HUES64 (cell line): ENCODE results near the gene CATSPER3.
A peak's percentile ranks its signal among the peaks of the same experiment; 100 is the strongest.

Experiments
- H3K27ac ChIP-seq: 2 replicates; pipeline ENCODE4 v1.7.0; 2013; ENCODE audit warnings: low read depth, low read length, inconsistent platforms
- H3K27me3 ChIP-seq: 2 replicates; pipeline ENCODE4 v1.6.1; 2013; ENCODE audit warnings: mild to moderate bottlenecking, low read length; ENCODE audit not compliant: insufficient read depth
- H3K36me3 ChIP-seq: 2 replicates; pipeline ENCODE4 v1.6.1; 2013; ENCODE audit warnings: mild to moderate bottlenecking, low read length; ENCODE audit not compliant: insufficient read depth
- H3K4me1 ChIP-seq: 2 replicates; pipeline ENCODE4 v1.6.1; 2013; ENCODE audit warnings: mild to moderate bottlenecking, low read length, moderate library complexity; ENCODE audit not compliant: insufficient read depth
- H3K4me3 ChIP-seq: 2 replicates; pipeline ENCODE4 v1.5.1; 2013; ENCODE audit warnings: mild to moderate bottlenecking, low read length, moderate library complexity
- H3K9ac ChIP-seq: 2 replicates; pipeline ENCODE4 v1.6.1; 2013; ENCODE audit warnings: mild to moderate bottlenecking, low read depth, low read length
- H3K9me3 ChIP-seq: 2 replicates; pipeline ENCODE4 v1.6.1; 2013; ENCODE audit warnings: low read depth, low read length; ENCODE audit not compliant: insufficient read depth
- WGBS: fragments of 150-250, 120-280 bp; methylation state at CpG from one replicate; pipeline ENCODE4 v1.1.7; 2013; ENCODE audit warnings: missing lambda C conversion rate; 5-methylcytosine and 5-hydroxymethylcytosine counted together

The CATSPER3 gene

DNA sequence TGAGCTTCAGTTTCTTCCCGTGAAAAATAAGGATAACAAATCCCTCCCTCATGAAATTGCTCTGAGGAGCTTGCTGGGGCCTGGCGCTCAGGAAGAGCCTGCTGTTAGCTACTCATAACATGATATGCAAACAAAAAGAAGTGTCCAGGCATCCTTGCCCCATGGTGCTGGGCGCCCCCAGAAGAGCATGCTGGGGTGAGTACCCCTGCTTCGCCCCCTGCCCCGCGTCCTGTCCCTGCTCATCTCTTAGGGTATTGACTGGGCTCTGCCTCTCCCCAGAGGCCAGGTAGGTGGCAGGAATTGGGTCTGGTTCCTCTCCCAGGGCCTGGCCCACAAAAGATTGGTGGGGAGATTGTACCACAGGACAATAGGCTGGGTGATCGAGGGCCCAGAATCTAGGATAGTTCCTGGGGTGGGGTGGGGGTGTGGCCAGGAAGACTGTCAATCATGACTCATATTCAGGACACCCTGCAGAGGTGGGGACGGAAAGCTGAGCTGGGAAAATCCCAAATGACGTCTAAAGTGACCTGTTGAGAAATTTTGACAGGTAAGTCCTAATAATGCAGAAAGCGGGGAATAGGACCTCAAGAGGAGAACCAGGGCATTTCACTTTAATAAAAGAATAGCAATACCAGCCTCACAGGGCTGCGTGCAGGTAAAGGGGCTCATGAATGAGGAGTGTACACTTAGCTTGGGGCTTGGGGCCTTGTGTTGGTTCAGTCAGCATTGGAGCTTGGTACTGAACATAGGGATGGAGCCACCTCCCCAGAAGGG is 57.4 kb downstream of the CATSPER3 start:
- H3K36me3 ChIP-seq, result no peaks in the 10 kb centered on the region
- no peak overlapping the region for H3K4me3 ChIP-seq
- peaks cover 4% of the 10 kb centered on the region; the same call in 1 of the 2 replicates for H3K4me1 ChIP-seq
- no peak overlapping the region for H3K27ac ChIP-seq
- WGBS, result 72% methylated on average over 11 of the region's 11 CpGs
- H3K9ac ChIP-seq, result no peak overlapping the region
- no peaks in the 10 kb centered on the region for H3K9me3 ChIP-seq
- peaks cover 85% of the 10 kb centered on the region for H3K27me3 ChIP-seq

DNA sequence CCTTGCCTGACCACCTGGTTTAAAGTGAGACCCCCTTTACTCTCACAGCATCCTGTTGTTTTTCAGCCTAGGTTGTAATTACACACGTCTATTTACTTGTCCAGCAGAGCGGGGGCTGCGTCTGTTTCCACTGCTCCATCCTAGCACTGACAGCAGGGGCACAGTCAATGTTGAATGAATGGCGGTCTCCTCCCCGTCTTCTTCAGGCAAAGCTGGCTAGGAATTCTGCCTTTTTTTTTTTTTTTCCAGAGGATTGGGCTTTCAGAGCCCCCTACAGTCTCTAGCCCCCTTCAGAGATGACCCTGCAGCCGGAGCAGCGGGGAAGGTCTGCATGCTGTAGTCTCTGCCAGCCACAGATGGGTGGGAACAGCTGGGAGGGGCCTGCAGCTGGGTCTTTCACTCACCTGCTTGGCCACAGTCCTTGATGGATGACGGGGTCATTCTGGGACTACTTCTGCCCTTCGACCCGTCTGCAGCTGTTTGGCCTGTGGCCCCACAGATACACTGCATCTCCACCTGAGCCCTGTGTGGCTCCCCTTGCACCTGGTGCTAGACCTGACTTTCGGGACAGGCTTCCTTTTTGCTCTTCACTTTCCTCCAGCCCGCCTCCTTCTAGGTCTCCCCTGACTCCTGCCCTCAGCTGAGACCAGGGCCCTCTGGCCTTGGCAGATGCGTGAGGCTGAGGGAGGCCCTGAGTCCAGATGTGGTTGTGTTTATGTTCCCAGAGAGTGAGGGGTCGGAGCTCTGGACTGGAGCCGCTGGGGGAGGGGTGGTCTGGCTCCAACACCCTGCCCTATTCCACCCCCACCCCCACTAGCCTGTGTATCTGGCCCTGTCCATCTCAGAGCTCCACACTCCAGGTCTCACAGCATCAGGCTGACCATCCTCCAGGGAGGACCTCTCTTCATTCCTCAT is 58.3 kb downstream of the CATSPER3 start:
- Histone ChIP-seq H3K9me3 (no peaks in the 10 kb centered on the region), H3K27me3 (peaks cover 90% of the 10 kb centered on the region), H3K4me3 (no peak overlapping the region), H3K27ac (no peak overlapping the region), H3K36me3 (no peaks in the 10 kb centered on the region), H3K4me1 (peaks cover 4% of the 10 kb centered on the region; the same call in 1 of the 2 replicates), H3K9ac (no peak overlapping the region)
- 64% methylated on average over 15 of the region's 15 CpGs for WGBS

DNA sequence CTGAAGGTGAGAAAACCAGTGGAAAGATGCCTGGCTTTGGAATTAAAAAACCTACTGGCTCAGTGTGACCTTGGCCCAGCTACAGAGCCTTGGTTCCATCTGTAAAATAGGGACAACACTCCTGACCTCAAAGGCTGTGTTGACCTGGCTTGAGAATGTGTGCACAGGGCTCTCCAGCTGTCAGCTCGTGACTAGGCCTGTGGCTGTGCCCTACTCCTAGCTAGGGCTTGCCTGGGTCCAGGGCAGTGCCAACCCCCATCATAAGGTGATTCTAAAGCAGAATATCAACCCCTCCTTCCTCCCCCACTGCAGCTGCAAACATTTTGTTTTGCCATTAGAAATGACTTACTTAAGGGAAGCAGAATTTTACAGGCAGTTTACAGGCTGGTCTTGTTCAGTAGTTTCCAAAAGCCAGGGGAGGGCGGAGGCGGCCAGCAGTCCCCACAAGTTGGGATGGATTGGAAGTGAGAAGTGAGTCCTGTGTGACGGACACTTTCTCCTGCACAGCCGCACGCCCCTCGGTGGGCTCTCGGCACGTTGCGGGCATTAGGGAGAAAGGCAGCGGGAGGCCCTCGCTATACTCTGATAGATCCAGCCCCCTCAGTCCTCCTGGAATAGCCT is 59.0 kb downstream of the CATSPER3 start:
- no peak overlapping the region for H3K27ac ChIP-seq
- peaks cover 90% of the 10 kb centered on the region for H3K27me3 ChIP-seq
- H3K4me1 ChIP-seq, result peaks cover 4% of the 10 kb centered on the region; the same call in 1 of the 2 replicates
- H3K9ac ChIP-seq, result no peak overlapping the region
- WGBS, result 28% methylated on average over 12 of the region's 12 CpGs
- no peak overlapping the region for H3K4me3 ChIP-seq
- H3K9me3 ChIP-seq, result no peaks in the 10 kb centered on the region
- no peaks in the 10 kb centered on the region for H3K36me3 ChIP-seq

DNA sequence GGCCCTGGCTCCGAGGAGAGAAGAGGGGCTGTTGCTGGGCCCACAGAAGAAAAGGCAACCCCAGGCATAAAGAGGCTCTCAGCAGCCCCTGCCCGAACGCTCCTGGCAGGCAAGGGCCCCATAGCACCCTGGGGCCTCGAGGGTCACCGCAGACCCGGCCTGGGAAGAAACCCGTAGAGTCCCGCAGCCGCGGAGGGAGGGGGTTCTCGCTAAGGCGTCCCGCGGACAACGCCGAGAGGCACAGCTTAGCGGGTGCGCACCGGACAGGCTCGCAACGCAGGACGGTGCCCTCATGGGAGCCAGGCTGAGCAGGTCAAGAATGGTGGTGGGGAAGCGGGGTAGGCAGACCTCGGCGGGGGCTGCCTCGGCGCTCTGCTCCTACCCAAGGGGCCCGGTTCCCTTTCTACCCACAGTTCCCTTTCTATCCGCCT is 59.6 kb downstream of the CATSPER3 start:
- H3K9me3 ChIP-seq, result no peaks in the 10 kb centered on the region
- H3K27me3 ChIP-seq, result peaks cover 91% of the 10 kb centered on the region
- H3K4me1 ChIP-seq, result peaks cover 4% of the 10 kb centered on the region; the same call in 1 of the 2 replicates
- H3K4me3 ChIP-seq, result peak overlapping the region; percentile 22; the same call in 1 of the 2 replicates
- H3K27ac ChIP-seq, result no peak overlapping the region
- 4% methylated on average over 29 of the region's 29 CpGs for WGBS
- no peak overlapping the region for H3K9ac ChIP-seq
- no peaks in the 10 kb centered on the region for H3K36me3 ChIP-seq

DNA sequence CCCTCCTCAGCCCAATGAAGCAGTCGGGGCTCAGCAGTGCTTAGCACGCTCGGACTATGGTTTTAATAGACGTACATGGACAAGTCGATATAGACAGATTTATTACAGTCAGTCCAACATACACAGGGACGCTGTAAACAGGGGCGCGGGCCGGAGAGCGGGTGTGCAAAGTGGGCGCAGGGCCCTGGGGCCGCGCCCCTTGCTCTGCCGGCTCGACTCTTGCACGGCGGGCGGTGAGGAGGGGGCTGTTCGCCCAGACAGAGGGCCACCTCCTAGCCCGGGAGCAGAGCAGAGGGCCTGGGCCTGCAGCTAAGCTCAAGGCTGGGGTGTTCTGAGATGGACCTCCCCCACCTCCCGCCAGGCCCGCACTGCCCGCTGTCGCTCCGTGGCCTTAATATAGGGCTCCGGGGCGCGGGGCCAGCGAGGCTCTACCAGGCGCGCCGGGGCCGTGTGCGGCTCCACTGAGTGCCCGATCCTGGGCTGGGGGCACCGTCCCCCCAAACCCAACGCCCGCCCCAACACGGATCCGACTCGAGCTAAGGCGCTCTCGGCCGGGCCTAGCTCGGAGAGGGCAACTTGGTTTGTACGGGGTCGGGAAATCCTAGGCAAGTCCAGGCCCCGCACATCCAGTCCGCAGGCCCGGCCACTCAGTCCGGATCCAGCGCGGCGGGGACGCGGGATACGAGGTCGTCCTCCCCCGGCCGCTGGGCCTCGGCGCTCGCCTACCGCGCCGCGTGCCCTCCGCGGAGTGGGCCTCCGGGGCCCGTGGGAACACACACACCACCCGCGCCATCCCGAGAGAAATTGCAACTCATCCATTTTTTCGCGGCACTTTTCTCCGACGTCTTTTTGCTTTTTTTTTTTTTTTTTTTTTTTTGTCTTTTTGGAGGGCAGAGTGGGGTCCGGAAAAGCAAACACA is 60.2 kb downstream of the CATSPER3 start:
- H3K27ac ChIP-seq, result no peak overlapping the region
- H3K36me3 ChIP-seq, result no peaks in the 10 kb centered on the region
- no peaks in the 10 kb centered on the region for H3K9me3 ChIP-seq
- 6% methylated on average over 79 of the region's 79 CpGs for WGBS
- H3K9ac ChIP-seq, result no peak overlapping the region
- peaks cover 94% of the 10 kb centered on the region for H3K27me3 ChIP-seq
- H3K4me3 ChIP-seq, result peak overlapping the region; percentile 22; the same call in 1 of the 2 replicates
- peaks cover 4% of the 10 kb centered on the region; the same call in 1 of the 2 replicates for H3K4me1 ChIP-seq

DNA sequence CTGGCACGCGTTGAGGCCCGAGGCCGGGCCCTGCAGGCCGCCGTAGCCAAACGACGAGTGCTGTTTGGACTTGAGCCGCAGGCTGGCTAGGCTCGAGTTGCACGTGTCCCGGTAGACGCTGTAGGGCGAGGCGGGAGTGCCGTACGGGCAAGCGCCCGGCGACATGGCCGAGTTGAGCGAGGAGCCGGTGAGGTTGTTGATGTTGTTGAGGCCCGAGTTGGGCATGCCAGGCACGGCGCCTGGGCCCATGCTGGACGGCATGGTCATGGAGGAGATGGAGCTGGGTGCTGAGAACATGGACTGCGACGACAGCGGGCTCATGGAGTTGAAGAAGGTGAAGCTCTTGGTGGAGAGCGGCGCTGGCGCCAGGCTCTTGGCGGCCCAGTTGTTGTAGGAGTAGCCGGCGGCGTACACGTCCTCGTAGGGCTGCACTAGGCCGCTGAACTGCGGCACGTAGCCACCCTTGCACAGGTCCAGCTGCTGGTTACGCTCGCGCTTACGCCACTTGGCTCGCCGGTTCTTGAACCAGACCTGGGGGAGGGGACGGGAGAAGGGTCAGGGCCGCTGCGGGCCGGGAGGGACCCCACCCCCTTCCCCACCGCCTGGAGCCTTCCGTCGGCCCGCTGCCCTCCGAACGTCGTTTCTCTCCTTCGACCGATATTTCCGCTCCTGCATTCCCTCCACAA is 61.2 kb downstream of the CATSPER3 start:
- WGBS, result 4% methylated on average over 62 of the region's 62 CpGs
- H3K27ac ChIP-seq, result no peak overlapping the region
- H3K36me3 ChIP-seq, result no peaks in the 10 kb centered on the region
- no peaks in the 10 kb centered on the region for H3K9me3 ChIP-seq
- peak overlapping the region; percentile 39 for H3K4me3 ChIP-seq
- H3K9ac ChIP-seq, result no peak overlapping the region
- H3K4me1 ChIP-seq, result peaks cover 7% of the 10 kb centered on the region
- H3K27me3 ChIP-seq, result peaks cover 100% of the 10 kb centered on the region

DNA sequence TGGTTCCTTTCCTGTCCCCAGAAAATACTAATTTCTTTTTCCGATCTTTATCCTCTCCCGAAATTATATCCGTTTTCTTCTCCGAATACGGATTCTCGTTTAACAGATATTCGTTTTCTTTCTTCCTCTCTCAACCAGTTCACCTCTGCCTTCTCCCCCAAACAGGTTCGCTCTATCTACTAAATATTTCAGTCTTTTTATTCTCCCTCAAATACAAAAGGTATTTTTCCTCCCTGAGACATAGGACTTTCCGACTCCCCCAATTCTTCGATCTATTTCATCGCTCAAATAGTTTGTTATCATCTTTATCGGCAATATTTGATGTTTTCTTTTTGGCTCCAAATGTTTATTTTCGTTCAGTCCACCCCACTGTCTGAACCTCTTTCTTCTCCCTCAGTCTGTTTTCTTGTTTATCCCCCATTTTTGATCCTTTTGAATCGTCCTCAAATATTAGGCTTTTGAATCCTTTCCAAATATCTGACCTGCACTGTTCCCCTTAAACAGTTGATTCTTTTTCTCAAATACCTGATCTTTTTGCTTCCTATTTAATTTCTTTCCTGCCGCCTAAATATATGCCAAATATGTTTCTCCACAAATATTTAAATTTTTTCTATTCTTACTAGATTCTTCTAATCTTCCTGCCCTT is 61.9 kb downstream of the CATSPER3 start:
- no peaks in the 10 kb centered on the region for H3K36me3 ChIP-seq
- H3K4me1 ChIP-seq, result peaks cover 7% of the 10 kb centered on the region
- WGBS, result 10% methylated on average over 15 of the region's 15 CpGs
- no peak overlapping the region for H3K27ac ChIP-seq
- H3K9me3 ChIP-seq, result no peaks in the 10 kb centered on the region
- H3K4me3 ChIP-seq, result no peak overlapping the region
- H3K9ac ChIP-seq, result no peak overlapping the region
- peaks cover 99% of the 10 kb centered on the region for H3K27me3 ChIP-seq

DNA sequence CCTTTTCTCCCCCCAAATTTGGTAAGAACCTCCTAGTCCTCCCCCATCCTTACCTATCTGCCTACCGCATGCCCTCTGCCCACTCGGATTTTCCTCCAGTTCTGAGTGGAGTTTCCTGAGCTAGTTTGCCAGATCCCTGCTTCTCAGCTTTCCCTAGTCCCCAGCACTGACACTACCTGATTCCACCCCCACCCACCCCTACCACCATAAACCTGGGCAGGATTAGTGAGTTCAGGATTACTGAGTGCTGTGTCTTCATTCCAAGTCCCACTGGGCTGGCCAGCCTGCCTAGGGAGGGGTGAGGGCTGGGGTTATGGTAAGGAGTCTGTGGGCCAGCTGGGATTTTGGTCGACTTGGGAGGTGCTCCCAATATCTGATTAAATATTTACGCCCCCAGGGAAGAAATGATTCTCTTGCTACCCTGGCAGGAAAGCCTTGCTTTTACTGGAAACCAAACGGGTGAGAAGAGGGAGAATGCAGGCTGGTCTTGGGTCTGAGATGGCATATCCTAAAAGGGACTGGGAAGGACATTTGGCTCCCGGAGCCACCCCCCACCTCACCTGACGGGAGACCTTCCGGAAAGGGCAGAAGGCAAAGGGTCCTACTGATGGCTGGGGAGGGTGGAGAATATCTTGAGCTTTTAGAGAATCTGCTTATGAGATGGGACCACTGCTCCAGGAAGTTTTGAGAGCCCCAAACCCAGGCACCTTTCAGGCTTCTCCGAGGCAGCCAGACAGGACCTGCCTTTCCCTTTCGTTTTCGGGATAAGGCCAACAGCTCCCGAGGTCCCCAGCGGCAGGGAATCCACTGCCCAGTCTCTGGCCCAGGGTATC is 62.6 kb downstream of the CATSPER3 start:
- no peaks in the 10 kb centered on the region for H3K36me3 ChIP-seq
- H3K27me3 ChIP-seq, result peaks cover 99% of the 10 kb centered on the region
- no peak overlapping the region for H3K9ac ChIP-seq
- H3K4me3 ChIP-seq, result peak overlapping the region; percentile 44
- peaks cover 7% of the 10 kb centered on the region for H3K4me1 ChIP-seq
- no peak overlapping the region for H3K27ac ChIP-seq
- no peaks in the 10 kb centered on the region for H3K9me3 ChIP-seq
- 6% methylated on average over 13 of the region's 13 CpGs for WGBS
